ENCODE data around the gene CENPV. TPM values are rescaled to one million over a fixed set of nuclear protein-coding genes. Genes with fewer than 3 reads are reported as not detected.
A peak's percentile ranks its signal among the peaks of the same experiment; 100 is the strongest.

The CENPV gene
- total and polyA plus RNA-seq, 2 of the 13 experiments (the other 11 are each of a cell fraction or from before 2014, with no cell fraction given) = 193 to 292 TPM

DNA sequence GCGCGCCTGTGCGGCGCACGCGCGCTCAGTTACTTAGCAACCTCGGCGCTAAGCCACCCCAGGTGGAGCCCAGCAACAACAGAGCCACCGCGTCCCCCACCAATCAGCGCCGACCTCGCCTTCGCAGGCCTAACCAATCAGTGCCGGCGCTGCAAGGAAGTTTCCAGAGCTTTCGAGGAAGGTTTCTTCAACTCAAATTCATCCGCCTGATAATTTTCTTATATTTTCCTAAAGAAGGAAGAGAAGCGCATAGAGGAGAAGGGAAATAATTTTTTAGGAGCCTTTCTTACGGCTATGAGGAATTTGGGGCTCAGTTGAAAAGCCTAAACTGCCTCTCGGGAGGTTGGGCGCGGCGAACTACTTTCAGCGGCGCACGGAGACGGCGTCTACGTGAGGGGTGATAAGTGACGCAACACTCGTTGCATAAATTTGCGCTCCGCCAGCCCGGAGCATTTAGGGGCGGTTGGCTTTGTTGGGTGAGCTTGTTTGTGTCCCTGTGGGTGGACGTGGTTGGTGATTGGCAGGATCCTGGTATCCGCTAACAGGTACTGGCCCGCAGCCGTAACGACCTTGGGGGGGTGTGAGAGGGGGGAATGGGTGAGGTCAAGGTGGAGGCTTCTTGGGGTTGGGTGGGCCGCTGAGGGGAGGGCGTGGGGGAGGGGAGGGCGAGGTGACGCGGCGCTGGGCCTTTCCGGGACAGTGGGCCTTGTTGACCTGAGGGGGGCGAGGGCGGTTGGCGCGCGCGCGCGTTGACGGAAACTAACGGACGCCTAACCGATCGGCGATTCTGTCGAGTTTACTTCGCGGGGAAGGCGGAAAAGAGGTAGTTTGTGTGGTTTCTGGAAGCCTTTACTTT is 27.6 kb upstream of the CENPV start, which contains the start of gene UBB (continued):
- TF ChIP-seq, protein P1, sequence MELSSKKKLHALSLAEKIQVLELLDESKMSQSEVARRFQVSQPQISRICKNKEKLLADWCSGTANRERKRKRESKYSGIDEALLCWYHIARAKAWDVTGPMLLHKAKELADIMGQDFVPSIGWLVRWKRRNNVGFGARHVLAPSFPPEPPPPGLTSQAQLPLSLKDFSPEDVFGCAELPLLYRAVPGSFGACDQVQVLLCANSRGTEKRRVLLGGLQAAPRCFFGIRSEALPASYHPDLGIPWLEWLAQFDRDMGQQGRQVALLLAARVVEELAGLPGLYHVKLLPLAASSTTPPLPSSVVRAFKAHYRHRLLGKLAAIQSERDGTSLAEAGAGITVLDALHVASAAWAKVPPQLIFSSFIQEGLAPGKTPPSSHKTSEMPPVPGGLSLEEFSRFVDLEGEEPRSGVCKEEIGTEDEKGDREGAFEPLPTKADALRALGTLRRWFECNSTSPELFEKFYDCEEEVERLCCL (CRISPR knock-in tag; IDR thresholded peaks at IDR 0.05; ENCODE audit: borderline replicate concordance) = no peak
- TF ChIP-seq, protein P2, sequence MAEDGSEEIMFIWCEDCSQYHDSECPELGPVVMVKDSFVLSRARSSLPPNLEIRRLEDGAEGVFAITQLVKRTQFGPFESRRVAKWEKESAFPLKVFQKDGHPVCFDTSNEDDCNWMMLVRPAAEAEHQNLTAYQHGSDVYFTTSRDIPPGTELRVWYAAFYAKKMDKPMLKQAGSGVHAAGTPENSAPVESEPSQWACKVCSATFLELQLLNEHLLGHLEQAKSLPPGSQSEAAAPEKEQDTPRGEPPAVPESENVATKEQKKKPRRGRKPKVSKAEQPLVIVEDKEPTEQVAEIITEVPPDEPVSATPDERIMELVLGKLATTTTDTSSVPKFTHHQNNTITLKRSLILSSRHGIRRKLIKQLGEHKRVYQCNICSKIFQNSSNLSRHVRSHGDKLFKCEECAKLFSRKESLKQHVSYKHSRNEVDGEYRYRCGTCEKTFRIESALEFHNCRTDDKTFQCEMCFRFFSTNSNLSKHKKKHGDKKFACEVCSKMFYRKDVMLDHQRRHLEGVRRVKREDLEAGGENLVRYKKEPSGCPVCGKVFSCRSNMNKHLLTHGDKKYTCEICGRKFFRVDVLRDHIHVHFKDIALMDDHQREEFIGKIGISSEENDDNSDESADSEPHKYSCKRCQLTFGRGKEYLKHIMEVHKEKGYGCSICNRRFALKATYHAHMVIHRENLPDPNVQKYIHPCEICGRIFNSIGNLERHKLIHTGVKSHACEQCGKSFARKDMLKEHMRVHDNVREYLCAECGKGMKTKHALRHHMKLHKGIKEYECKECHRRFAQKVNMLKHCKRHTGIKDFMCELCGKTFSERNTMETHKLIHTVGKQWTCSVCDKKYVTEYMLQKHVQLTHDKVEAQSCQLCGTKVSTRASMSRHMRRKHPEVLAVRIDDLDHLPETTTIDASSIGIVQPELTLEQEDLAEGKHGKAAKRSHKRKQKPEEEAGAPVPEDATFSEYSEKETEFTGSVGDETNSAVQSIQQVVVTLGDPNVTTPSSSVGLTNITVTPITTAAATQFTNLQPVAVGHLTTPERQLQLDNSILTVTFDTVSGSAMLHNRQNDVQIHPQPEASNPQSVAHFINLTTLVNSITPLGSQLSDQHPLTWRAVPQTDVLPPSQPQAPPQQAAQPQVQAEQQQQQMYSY (CRISPR knock-in tag; IDR thresholded peaks at IDR 0.05) = no peak
- TF ChIP-seq ZNF552 (CRISPR knock-in tag; IDR thresholded peaks at IDR 0.05; ENCODE audit: borderline replicate concordance) = no peak
- TF ChIP-seq ZNF605 (CRISPR knock-in tag; IDR thresholded peaks at IDR 0.05) = peak; percentile 96
- TF ChIP-seq, protein P3, sequence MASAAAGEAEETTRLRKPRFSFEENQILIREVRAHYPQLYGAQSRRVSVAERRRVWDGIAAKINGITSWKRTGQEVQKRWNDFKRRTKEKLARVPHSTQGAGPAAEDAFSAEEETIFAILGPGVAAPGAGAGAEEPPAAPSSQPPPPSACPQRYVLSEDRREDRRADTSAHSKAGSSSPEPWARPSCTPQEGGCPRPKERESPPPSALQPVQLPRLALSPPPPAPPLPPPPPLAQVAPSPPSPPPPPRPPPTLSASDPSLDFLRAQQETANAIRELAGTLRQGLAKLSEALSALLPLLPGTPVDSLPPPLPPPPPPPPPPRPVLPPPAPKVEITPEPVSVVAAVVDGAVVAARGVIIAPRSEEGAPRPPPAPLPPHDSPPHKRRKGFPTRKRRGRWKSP (CRISPR knock-in tag; IDR thresholded peaks at IDR 0.05) = peak; percentile 88; the same call in 1 of the 2 replicates
- TF ChIP-seq ZNF672 (CRISPR knock-in tag; IDR thresholded peaks at IDR 0.05) = no peak
- TF ChIP-seq SNRNP70 (IDR thresholded peaks at IDR 0.05; ENCODE audit: low read depth, low read length) = no peak
- TF ChIP-seq ZSCAN20 (CRISPR knock-in tag; IDR thresholded peaks at IDR 0.05; ENCODE audit: borderline replicate concordance) = no peak
- TF ChIP-seq, protein P4, sequence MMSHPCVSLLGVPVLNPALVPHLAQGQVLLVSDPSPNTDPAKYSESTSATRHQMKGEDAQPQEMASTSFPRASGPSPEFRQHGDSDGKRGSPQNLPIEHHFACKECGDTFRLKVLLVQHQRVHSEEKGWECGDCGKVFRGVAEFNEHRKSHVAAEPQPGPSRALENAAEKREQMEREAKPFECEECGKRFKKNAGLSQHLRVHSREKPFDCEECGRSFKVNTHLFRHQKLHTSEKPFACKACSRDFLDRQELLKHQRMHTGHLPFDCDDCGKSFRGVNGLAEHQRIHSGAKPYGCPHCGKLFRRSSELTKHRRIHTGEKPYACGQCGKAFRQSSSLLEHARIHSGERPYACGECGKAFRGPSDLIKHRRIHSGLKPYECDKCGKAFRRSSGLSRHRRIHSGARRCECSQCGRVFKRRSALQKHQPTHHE (CRISPR knock-in tag; IDR thresholded peaks at IDR 0.05; ENCODE audit: borderline replicate concordance) = no peak
- no peak for TF ChIP-seq NBN (conservative IDR thresholded peaks at IDR 0.05)
- TF ChIP-seq, protein P5, sequence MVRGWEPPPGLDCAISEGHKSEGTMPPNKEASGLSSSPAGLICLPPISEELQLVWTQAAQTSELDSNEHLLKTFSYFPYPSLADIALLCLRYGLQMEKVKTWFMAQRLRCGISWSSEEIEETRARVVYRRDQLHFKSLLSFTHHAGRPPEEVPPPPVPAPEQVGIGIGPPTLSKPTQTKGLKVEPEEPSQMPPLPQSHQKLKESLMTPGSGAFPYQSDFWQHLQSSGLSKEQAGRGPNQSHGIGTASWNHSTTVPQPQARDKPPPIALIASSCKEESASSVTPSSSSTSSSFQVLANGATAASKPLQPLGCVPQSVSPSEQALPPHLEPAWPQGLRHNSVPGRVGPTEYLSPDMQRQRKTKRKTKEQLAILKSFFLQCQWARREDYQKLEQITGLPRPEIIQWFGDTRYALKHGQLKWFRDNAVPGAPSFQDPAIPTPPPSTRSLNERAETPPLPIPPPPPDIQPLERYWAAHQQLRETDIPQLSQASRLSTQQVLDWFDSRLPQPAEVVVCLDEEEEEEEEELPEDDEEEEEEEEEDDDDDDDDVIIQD (CRISPR knock-in tag; IDR thresholded peaks at IDR 0.05; ENCODE audit: low read depth) = 0 out of 2 replicates have a peak, but pooled peaks have one; percentile 85
- TF ChIP-seq, protein P6, sequence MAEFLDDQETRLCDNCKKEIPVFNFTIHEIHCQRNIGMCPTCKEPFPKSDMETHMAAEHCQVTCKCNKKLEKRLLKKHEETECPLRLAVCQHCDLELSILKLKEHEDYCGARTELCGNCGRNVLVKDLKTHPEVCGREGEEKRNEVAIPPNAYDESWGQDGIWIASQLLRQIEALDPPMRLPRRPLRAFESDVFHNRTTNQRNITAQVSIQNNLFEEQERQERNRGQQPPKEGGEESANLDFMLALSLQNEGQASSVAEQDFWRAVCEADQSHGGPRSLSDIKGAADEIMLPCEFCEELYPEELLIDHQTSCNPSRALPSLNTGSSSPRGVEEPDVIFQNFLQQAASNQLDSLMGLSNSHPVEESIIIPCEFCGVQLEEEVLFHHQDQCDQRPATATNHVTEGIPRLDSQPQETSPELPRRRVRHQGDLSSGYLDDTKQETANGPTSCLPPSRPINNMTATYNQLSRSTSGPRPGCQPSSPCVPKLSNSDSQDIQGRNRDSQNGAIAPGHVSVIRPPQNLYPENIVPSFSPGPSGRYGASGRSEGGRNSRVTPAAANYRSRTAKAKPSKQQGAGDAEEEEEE (CRISPR knock-in tag; IDR thresholded peaks at IDR 0.05; ENCODE audit: borderline replicate concordance) = no peak
- no peak for TF ChIP-seq ZNF598 (CRISPR knock-in tag; IDR thresholded peaks at IDR 0.05; ENCODE audit: borderline replicate concordance)
- TF ChIP-seq NFYB (CRISPR knock-in tag; IDR thresholded peaks at IDR 0.05) = peak; percentile 85

Data from HepG2 (cell line).